Activated CD8-positive, alpha-beta T cell treated with anti-CD3 and anti-CD28 coated beads for 36 hours (primary cell): ENCODE results near the gene PHF13. TPM values are rescaled to one million over a fixed set of nuclear protein-coding genes. Genes with fewer than 3 reads are reported as not detected.

ENCODE experiments used
- ATAC-seq: fragments of 200-7000 bp; cut with Tn5 transposase; one replicate; pipeline ENCODE4 v1.10.0; 2021; ENCODE audit warnings: mild to moderate bottlenecking, moderate library complexity
- CTCF ChIA-PET: fragments of 350-600 bp; sonication (Branson Sonifier 250); formaldehyde crosslinking; loops from one replicate; lab custom pipeline; 2021; ENCODE audit warnings: antibody characterized with exemption; lab: Charles Lee
- POLR2A ChIA-PET: fragments of 350-600 bp; sonication (Branson Sonifier 250); formaldehyde crosslinking; loops from one replicate; lab custom pipeline; 2021; ENCODE audit warnings: antibody characterized with exemption; lab: Charles Lee
- DNase-seq: peaks from one replicate; pipeline ENCODE4 v3.0.0-alpha.2; 2020
- H3K27ac Mint-ChIP-seq: one replicate; pipeline ENCODE4 v1.8.0; 2021; ENCODE audit warnings: mild to moderate bottlenecking, mixed read lengths
- H3K27me3 Mint-ChIP-seq: one replicate; pipeline ENCODE4 v1.8.0; 2021; ENCODE audit warnings: mixed read lengths
- H3K36me3 Mint-ChIP-seq: one replicate; pipeline ENCODE4 v1.8.0; 2021; ENCODE audit warnings: low read depth, mixed read lengths
- H3K4me1 Mint-ChIP-seq: one replicate; pipeline ENCODE4 v1.8.0; 2021; ENCODE audit warnings: low read depth, mixed read lengths
- H3K4me3 Mint-ChIP-seq: one replicate; pipeline ENCODE4 v1.8.0; 2021; ENCODE audit warnings: mild to moderate bottlenecking, moderate library complexity, mixed read lengths
- H3K9me3 Mint-ChIP-seq: one replicate; pipeline ENCODE4 v1.8.0; 2021; ENCODE audit warnings: mixed read lengths
- intact Hi-C: fragments of 100-400 bp; cut with micrococcal nuclease; formaldehyde crosslinking; loops from one replicate; pipeline ENCODE4 v1.10.0; 2022
- total RNA-seq, 2 experiments: library from RNA; stranded (reverse); gene quantifications; one replicate each; pipeline ENCODE4 v1.2.3, GENCODE V29; 2021
- TF ChIP-seq, protein P1 (sequence below): fragments of 200-600 bp; IDR thresholded peaks from one replicate; pipeline ENCODE4 v1.8.0; 2022; ENCODE audit warnings: antibody characterized with exemption, mild to moderate bottlenecking

PHF13 gene
- total RNA-seq, 2 experiments from 2014 or later = 12.5 to 14.8 TPM

DNA sequence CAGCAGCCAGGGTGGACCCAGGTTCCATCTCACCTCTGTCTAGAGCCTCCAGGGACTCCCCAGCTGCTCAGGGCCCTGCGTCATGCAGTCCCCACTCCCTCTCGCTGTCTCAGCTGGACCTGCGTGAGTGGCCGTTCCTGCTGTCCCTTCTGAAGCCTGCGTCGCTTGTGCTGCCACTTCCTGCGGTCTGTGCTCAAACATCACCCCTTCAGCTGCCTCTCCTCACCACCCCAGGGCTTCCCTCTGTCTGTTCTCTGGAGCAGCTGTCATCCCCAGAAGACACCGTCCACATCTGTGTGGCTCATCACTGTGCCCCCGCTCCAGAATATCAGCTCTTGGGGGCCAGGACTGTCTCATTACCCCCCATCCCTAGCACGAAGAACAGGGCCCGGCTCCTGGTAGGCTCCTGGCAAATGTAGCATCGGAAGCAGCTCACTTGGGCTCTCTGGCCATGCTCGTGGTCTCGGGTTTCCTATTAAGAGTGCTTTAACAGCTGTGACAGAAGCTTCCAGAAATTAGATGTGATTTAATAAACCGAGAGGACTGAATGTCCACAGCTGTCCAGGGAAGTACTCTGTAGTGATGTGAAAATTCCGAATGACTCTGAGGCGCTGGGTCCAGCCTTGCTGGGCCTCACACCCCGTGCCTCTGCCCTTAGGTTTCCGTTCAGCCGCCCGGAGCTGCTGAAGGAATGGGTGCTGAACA, 14.5 kb downstream of the PHF13 start:
- H3K27me3 Mint-ChIP-seq = no peaks in the 10 kb centered on the region
- H3K36me3 Mint-ChIP-seq = peaks cover 26% of the 10 kb centered on the region
- DNase-seq = no peak
- no peak overlapping the region for H3K27ac Mint-ChIP-seq
- peak overlapping the region; percentile 6 for H3K4me3 Mint-ChIP-seq
- ATAC-seq = no peak
- H3K9me3 Mint-ChIP-seq = no peaks in the 10 kb centered on the region
- ChIA-PET POLR2A (interaction anchor here (0.9 kb wide), 1 partner anchor 73 kb away, joined by 3 read pairs; no protein-coding TSS in a partner anchor), CTCF (interaction anchor here (0.8 to 1.9 kb wide), 3 partner anchors 11 to 73 kb away, joined by 3 to 5 read pairs (median 3); partner anchors contain the start of genes KLHL21, NOL9 and TAS1R1)
- intact Hi-C loops = no loop called here
- H3K4me1 Mint-ChIP-seq = peaks cover 26% of the 10 kb centered on the region
- TF ChIP-seq, protein P1, sequence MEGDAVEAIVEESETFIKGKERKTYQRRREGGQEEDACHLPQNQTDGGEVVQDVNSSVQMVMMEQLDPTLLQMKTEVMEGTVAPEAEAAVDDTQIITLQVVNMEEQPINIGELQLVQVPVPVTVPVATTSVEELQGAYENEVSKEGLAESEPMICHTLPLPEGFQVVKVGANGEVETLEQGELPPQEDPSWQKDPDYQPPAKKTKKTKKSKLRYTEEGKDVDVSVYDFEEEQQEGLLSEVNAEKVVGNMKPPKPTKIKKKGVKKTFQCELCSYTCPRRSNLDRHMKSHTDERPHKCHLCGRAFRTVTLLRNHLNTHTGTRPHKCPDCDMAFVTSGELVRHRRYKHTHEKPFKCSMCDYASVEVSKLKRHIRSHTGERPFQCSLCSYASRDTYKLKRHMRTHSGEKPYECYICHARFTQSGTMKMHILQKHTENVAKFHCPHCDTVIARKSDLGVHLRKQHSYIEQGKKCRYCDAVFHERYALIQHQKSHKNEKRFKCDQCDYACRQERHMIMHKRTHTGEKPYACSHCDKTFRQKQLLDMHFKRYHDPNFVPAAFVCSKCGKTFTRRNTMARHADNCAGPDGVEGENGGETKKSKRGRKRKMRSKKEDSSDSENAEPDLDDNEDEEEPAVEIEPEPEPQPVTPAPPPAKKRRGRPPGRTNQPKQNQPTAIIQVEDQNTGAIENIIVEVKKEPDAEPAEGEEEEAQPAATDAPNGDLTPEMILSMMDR = no peak

GRCh38 chr1:6628971-6629479, 15.5 kb downstream of the PHF13 start:
- intact Hi-C loops = no loop called here
- ATAC-seq (no peak), DNase-seq (no peak)
- Mint-ChIP-seq H3K4me1 (peaks cover 24% of the 10 kb centered on the region), H3K4me3 (no peak overlapping the region), H3K36me3 (peaks cover 25% of the 10 kb centered on the region), H3K27ac (no peak overlapping the region), H3K9me3 (no peaks in the 10 kb centered on the region), H3K27me3 (no peaks in the 10 kb centered on the region)
- CTCF ChIA-PET = interaction anchor here (1.3 to 1.9 kb wide), 2 partner anchors 26 to 74 kb away, joined by 3 to 5 read pairs; partner anchors contain the start of genes KLHL21, NOL9 and TAS1R1
- POLR2A ChIA-PET = interaction anchor here (0.7 to 1.1 kb wide), 3 partner anchors 26 to 74 kb away, joined by 3 to 4 read pairs (median 3); partner anchors contain the start of gene DNAJC11
- TF ChIP-seq, protein P1 = no peak

DNA sequence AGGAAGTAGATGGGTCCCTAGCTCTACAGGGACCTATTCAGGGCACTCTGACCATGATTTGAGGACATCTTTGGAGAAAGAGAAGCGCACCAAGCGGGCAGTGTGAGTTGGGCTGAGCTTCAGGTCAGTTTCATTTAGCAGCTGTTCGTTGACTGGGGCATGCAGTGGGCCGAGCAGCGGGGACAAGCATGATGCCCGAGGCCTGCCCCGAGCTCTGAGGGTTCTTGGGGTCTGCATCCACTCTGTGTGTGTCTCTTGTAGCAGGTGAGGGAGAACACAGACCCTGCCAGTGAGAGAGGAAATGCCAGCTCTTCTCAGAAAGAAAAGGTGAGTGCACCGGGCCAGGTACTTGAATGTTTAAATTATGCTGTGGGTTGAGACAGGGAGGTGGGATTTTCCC, 16.5 kb downstream of the PHF13 start:
- Mint-ChIP-seq H3K4me3 (no peak overlapping the region), H3K36me3 (peaks cover 24% of the 10 kb centered on the region), H3K27me3 (no peaks in the 10 kb centered on the region), H3K27ac (no peak overlapping the region), H3K4me1 (peaks cover 19% of the 10 kb centered on the region), H3K9me3 (no peaks in the 10 kb centered on the region)
- TF ChIP-seq, protein P1 = no peak
- intact Hi-C loops = no loop called here
- DNase-seq (no peak), ATAC-seq (no peak)
- CTCF ChIA-PET = interaction anchor here (0.8 kb wide), 1 partner anchor 11 kb away, joined by 3 read pairs; no protein-coding TSS in a partner anchor
- POLR2A ChIA-PET = interaction anchor here (0.6 to 1.1 kb wide), 3 partner anchors 18 to 165 kb away, joined by 3 read pairs; no protein-coding TSS in a partner anchor

DNA sequence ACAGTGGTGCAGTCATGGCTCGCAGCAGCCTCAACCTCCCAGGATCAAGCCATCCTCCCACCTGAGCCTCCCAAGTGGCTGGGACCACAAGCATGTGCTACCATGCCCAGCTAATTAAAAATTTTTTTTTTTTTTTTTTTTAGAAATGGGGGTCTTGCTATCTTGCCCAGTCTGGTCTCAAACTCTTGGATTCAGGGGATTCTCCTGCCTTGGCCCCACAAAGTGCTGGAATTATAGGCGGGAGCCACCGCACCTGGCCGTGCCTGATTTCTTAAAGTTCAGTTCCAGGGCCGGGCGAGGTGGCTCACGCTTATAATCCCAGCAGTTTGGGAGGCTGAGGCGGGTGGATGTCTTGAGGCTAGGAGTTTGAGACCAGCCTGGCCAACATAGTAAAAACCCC, 17.5 kb downstream of the PHF13 start:
- Mint-ChIP-seq H3K27me3 (no peaks in the 10 kb centered on the region), H3K9me3 (no peaks in the 10 kb centered on the region), H3K4me1 (peaks cover 18% of the 10 kb centered on the region), H3K4me3 (no peak overlapping the region), H3K27ac (no peak overlapping the region), H3K36me3 (peaks cover 23% of the 10 kb centered on the region)
- POLR2A ChIA-PET = interaction anchor here (1.0 kb wide), 1 partner anchor 17 kb away, joined by 3 read pairs; no protein-coding TSS in a partner anchor
- intact Hi-C loops = no loop called here
- no peak for DNase-seq
- CTCF ChIA-PET = no interaction called here
- TF ChIP-seq, protein P1 = no peak
- ATAC-seq = no peak
